SK-N-SH (cell line): ENCODE data around the gene DPM2. TPM values are rescaled to one million over a fixed set of nuclear protein-coding genes. Genes with fewer than 3 reads are reported as not detected.

Source experiments
- CTCF ChIA-PET: fragments of 300-600, 350-600 bp; formaldehyde crosslinking; extraction: SDS; loops from one replicate; lab custom pipeline; 2021; lab: Yijun Ruan, JAX
- POLR2A ChIA-PET: fragments of 350-600 bp; sonication (Branson Sonifier 250); formaldehyde crosslinking; extraction: SDS; loops from one replicate; lab custom pipeline; 2020; ENCODE audit warnings: antibody characterized with exemption, inconsistent platforms; lab: Yijun Ruan, JAX
- DNase-seq: peaks from one replicate; pipeline ENCODE4 v3.0.0; 2012
- H2AFZ ChIP-seq: fragments of 200-600 bp; sonication (generic); 2 replicates; pipeline ENCODE4 v1.8.1; 2016; ENCODE audit warnings: antibody characterized with exemption, mild to moderate bottlenecking, low read depth
- H3F3A ChIP-seq: fragments of 200-600 bp; sonication (generic); replicated peaks from 2 replicates; pipeline ENCODE3; 2016; ENCODE audit warnings: antibody characterized with exemption, mild to moderate bottlenecking; ENCODE audit not compliant: insufficient read depth
- H3K27ac ChIP-seq, 2 experiments: fragments of 200-500 bp in 1 of 2; fragments of 200-600 bp in 1 of 2; sonication (Bioruptor generic) in 1 of 2; sonication (generic), shearing (Covaris generic) in 1 of 2; 2 replicates each; pipeline versions ENCODE4 v1.5.1 to v1.6.1; 2014 to 2016; ENCODE audit warnings: low read depth in 2 of 2, inconsistent platforms in 1 of 2, low read length in 1 of 2, mild to moderate bottlenecking in 1 of 2, mixed read lengths in 1 of 2
- H3K27me3 ChIP-seq: fragments of 200-600 bp; sonication (generic), shearing (Covaris generic); 2 replicates; pipeline ENCODE4 v1.6.1; 2016; ENCODE audit warnings: mixed run types; ENCODE audit not compliant: insufficient read depth
- H3K36me3 ChIP-seq, 2 experiments: fragments of 200-500 bp in 1 of 2; fragments of 200-600 bp in 1 of 2; sonication (Bioruptor generic) in 1 of 2; sonication (generic) in 1 of 2; replicated peaks in 1 of 2; 2 replicates each; pipeline versions ENCODE3 to v1.5.1; 2014 to 2016; ENCODE audit warnings: low read length in 1 of 2, mild to moderate bottlenecking in 1 of 2; ENCODE audit not compliant: insufficient read depth in 2 of 2, control insufficient read depth in 1 of 2
- H3K4me1 ChIP-seq, 2 experiments: fragments of 200-500 bp in 1 of 2; fragments of 200-600 bp in 1 of 2; sonication (Bioruptor generic) in 1 of 2; sonication (generic), shearing (Covaris generic) in 1 of 2; 2 replicates each; pipeline versions ENCODE4 v1.5.1 to v1.6.1; 2014 to 2016; ENCODE audit warnings: low read depth in 1 of 2, low read length in 1 of 2, mixed run types in 1 of 2; ENCODE audit not compliant: insufficient read depth in 2 of 2, control insufficient read depth in 1 of 2
- H3K4me2 ChIP-seq: fragments of 200-600 bp; sonication (generic), shearing (Covaris generic); 2 replicates; pipeline ENCODE4 v1.6.1; 2017; ENCODE audit warnings: mixed run types
- H3K4me3 ChIP-seq, 2 experiments: fragments of 200-500 bp in 1 of 2; fragments of 200-600 bp in 1 of 2; sonication (Bioruptor generic) in 1 of 2; sonication (generic), shearing (Covaris generic) in 1 of 2; 2 replicates each; pipeline versions ENCODE4 v1.5.1 to v1.8.1; 2014 to 2016; ENCODE audit warnings: low read depth in 2 of 2, inconsistent platforms in 1 of 2, low read length in 1 of 2, mild to moderate bottlenecking in 1 of 2, mixed read lengths in 1 of 2, moderate library complexity in 1 of 2
- H3K79me2 ChIP-seq: fragments of 200-600 bp; sonication (generic); 2 replicates; pipeline ENCODE4 v1.8.1; 2017; ENCODE audit warnings: mild to moderate bottlenecking; ENCODE audit not compliant: insufficient read depth
- H3K9ac ChIP-seq: fragments of 200-600 bp; sonication (generic); 2 replicates; pipeline ENCODE4 v1.6.1; 2017; ENCODE audit warnings: mixed run types
- H3K9me2 ChIP-seq: fragments of 200-600 bp; sonication (generic); 2 replicates; pipeline ENCODE4 v1.6.1; 2017; ENCODE audit warnings: mixed run types
- H3K9me3 ChIP-seq: fragments of 200-600 bp; sonication (generic); 2 replicates; pipeline ENCODE4 v1.6.1; 2017; ENCODE audit warnings: mixed run types, mild to moderate bottlenecking, moderate library complexity
- H4K20me1 ChIP-seq: fragments of 200-600 bp; sonication (generic); 2 replicates; pipeline ENCODE4 v1.6.1; 2017; ENCODE audit warnings: mild to moderate bottlenecking, mixed run types; ENCODE audit not compliant: insufficient read depth
- CHD2 ChIP-seq: fragments of 150-350 bp; IDR thresholded peaks from 2 replicates; pipeline ENCODE4 v1.6.1; 2018; ENCODE audit warnings: low read length; ENCODE audit not compliant: partially characterized antibody
- EZH2phosphoT487 ChIP-seq: fragments of 200-600 bp; sonication (generic); IDR thresholded peaks from 2 replicates; pipeline ENCODE4 v1.6.1; 2017; ENCODE audit warnings: low read depth, mixed run types, mild to moderate bottlenecking, antibody characterized with exemption, moderate library complexity, borderline replicate concordance
- FOSL2 ChIP-seq: IDR thresholded peaks from 2 replicates; pipeline ENCODE4 v1.4.0; 2012; ENCODE audit warnings: low read depth, mild to moderate bottlenecking, moderate library complexity, borderline replicate concordance
- FOXJ3 ChIP-seq: sonication (generic); formaldehyde crosslinking; IDR thresholded peaks from 2 replicates; pipeline ENCODE4 v1.5.1; 2020; ENCODE audit warnings: mild to moderate bottlenecking, missing genetic modification reagents
- GABPA ChIP-seq: IDR thresholded peaks from 2 replicates; pipeline ENCODE4 v1.4.0; 2012; ENCODE audit warnings: low read depth, mild to moderate bottlenecking
- NFIC ChIP-seq: IDR thresholded peaks from 2 replicates; pipeline ENCODE4 v1.4.0; 2012; ENCODE audit warnings: borderline replicate concordance
- RAD21 ChIP-seq: IDR thresholded peaks from 2 replicates; pipeline ENCODE4 v1.6.1; 2012; ENCODE audit warnings: mild to moderate bottlenecking, low read length
- RCOR1 ChIP-seq: fragments of 150-350 bp; IDR thresholded peaks from 2 replicates; pipeline ENCODE4 v1.6.1; 2017; ENCODE audit warnings: antibody characterized with exemption, low read length
- RFX5 ChIP-seq: IDR thresholded peaks from 2 replicates; pipeline ENCODE4 v1.6.1; 2012; ENCODE audit warnings: mild to moderate bottlenecking, improper control_type of control experiment, low read length
- RXRA ChIP-seq: IDR thresholded peaks from 2 replicates; pipeline ENCODE4 v1.4.0; 2012; ENCODE audit warnings: low read depth, mild to moderate bottlenecking, borderline replicate concordance
- SMC3 ChIP-seq: IDR thresholded peaks from 2 replicates; pipeline ENCODE4 v1.6.1; 2012; ENCODE audit warnings: low read depth, low read length, improper control_type of control experiment
- TAF1 ChIP-seq: IDR thresholded peaks from 2 replicates; pipeline ENCODE4 v1.6.1; 2012; ENCODE audit warnings: low read depth, mild to moderate bottlenecking, low read length, moderate library complexity, borderline replicate concordance
- YY1 ChIP-seq: IDR thresholded peaks from 2 replicates; pipeline ENCODE4 v1.4.0; 2012; ENCODE audit warnings: low read depth, mild to moderate bottlenecking
- WGBS: methylation state at CpG from one replicate; pipeline ENCODE4 v1.1.6; 2017; ENCODE audit warnings: low lambda C conversion rate; 5-methylcytosine and 5-hydroxymethylcytosine counted together
- polyA plus RNA-seq, 3 experiments: library from polyadenylated mRNA; depleted of rRNA; stranded (reverse); fragments of >200 nt; gene quantifications; 2 replicates each; pipeline ENCODE4 v1.2.3, GENCODE V29; 2012
- TF ChIP-seq, protein P1 (sequence below): fragments of 150-350 bp; IDR thresholded peaks from 2 replicates; pipeline ENCODE4 v1.6.1; 2017; ENCODE audit warnings: antibody characterized with exemption, low read length, low read depth, borderline replicate concordance
- TF ChIP-seq, protein P2 (sequence below): IDR thresholded peaks from 2 replicates; pipeline ENCODE4 v1.6.1; 2012; ENCODE audit warnings: mild to moderate bottlenecking, low read depth, low read length, moderate library complexity
- TF ChIP-seq, protein P3 (sequence below): IDR thresholded peaks from 2 replicates; pipeline ENCODE4 v1.4.0; 2012; ENCODE audit warnings: low read depth

Gene DPM2
- polyA plus RNA-seq, 1 of the 3 experiments (the other 2 are of a cell fraction) = 106 TPM

DNA sequence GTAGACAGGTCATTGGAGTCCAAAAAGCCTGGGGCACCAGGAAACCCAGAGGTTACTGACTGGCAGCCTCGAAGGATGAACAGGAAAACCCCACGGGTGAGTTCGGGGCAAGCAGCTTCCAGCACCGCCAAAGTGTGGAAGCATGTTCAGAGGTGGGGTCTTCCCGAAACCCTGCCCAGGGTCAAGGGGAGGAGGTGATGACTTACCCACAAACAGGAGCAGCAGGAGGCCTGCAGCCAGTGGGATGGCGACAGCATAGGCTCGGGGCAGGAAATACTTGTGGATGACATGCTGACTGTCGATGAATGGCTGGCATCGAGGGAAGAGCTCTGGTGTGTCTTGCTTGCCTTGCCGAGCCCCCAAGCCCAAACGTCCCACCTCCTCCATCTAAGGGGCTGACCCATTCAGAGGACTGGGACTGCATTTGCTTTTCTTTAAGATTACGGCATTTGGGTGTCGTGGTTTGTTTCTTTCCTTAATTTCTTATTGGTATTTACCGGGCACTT lies 1.3 kb downstream of the DPM2 start:
- H3K9ac ChIP-seq = peak overlapping the region; percentile 86
- H4K20me1 ChIP-seq = 0 out of 2 replicates have a peak, but pooled peaks cover 6% of the 10 kb centered on the region
- H3K79me2 ChIP-seq = peaks cover 46% of the 10 kb centered on the region
- peak overlapping the region; percentile 78 to 95 for H3K4me3 ChIP-seq
- H3K9me2 ChIP-seq = no peaks in the 10 kb centered on the region
- peak overlapping the region; percentile 91 for H3K4me2 ChIP-seq
- TF ChIP-seq RCOR1 = no peak
- no peak for TF ChIP-seq CHD2
- no peak for TF ChIP-seq YY1
- TF ChIP-seq SMC3 = no peak
- no peak for TF ChIP-seq FOSL2
- TF ChIP-seq TAF1 = no peak
- no peak for TF ChIP-seq RXRA
- TF ChIP-seq, protein P1, sequence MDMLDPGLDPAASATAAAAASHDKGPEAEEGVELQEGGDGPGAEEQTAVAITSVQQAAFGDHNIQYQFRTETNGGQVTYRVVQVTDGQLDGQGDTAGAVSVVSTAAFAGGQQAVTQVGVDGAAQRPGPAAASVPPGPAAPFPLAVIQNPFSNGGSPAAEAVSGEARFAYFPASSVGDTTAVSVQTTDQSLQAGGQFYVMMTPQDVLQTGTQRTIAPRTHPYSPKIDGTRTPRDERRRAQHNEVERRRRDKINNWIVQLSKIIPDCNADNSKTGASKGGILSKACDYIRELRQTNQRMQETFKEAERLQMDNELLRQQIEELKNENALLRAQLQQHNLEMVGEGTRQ = no peak
- TF ChIP-seq GABPA = no peak
- no peak for TF ChIP-seq NFIC
- TF ChIP-seq, protein P2, sequence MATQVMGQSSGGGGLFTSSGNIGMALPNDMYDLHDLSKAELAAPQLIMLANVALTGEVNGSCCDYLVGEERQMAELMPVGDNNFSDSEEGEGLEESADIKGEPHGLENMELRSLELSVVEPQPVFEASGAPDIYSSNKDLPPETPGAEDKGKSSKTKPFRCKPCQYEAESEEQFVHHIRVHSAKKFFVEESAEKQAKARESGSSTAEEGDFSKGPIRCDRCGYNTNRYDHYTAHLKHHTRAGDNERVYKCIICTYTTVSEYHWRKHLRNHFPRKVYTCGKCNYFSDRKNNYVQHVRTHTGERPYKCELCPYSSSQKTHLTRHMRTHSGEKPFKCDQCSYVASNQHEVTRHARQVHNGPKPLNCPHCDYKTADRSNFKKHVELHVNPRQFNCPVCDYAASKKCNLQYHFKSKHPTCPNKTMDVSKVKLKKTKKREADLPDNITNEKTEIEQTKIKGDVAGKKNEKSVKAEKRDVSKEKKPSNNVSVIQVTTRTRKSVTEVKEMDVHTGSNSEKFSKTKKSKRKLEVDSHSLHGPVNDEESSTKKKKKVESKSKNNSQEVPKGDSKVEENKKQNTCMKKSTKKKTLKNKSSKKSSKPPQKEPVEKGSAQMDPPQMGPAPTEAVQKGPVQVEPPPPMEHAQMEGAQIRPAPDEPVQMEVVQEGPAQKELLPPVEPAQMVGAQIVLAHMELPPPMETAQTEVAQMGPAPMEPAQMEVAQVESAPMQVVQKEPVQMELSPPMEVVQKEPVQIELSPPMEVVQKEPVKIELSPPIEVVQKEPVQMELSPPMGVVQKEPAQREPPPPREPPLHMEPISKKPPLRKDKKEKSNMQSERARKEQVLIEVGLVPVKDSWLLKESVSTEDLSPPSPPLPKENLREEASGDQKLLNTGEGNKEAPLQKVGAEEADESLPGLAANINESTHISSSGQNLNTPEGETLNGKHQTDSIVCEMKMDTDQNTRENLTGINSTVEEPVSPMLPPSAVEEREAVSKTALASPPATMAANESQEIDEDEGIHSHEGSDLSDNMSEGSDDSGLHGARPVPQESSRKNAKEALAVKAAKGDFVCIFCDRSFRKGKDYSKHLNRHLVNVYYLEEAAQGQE = no peak
- TF ChIP-seq, protein P3, sequence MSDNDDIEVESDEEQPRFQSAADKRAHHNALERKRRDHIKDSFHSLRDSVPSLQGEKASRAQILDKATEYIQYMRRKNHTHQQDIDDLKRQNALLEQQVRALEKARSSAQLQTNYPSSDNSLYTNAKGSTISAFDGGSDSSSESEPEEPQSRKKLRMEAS = no peak
- no peak for TF ChIP-seq RAD21
- TF ChIP-seq RFX5 = no peak
- TF ChIP-seq FOXJ3 (CRISPR knock-in tag) = no peak
- TF ChIP-seq EZH2phosphoT487 = no peak
- H3F3A ChIP-seq = peaks cover 6% of the 10 kb centered on the region
- peaks cover 15 to 36% of the 10 kb centered on the region in 2 experiments for H3K4me1 ChIP-seq
- POLR2A ChIA-PET = no interaction called here
- H3K9me3 ChIP-seq = no peaks in the 10 kb centered on the region
- DNase-seq = no peak
- H3K36me3 ChIP-seq = peaks cover 3 to 18% of the 10 kb centered on the region in 2 experiments
- no peaks in the 10 kb centered on the region for H3K27me3 ChIP-seq
- CTCF ChIA-PET = interaction anchor here (1.3 to 10.3 kb wide), 4 partner anchors 15 to 181 kb away, joined by 4 to 219 read pairs (median 6); no protein-coding TSS in a partner anchor
- peak overlapping the region; percentile 71 to 77; a peak in 3 of 4 replicates for H3K27ac ChIP-seq
- 30% methylated on average over 11 of the region's 14 CpGs for WGBS
- no peak overlapping the region for H2AFZ ChIP-seq
